HEK293 (cell line): ENCODE measurements around the gene ZBTB17.

ENCODE experiments used
- BCL11B ChIP-seq: fragments of 450-650 bp; formaldehyde crosslinking; IDR thresholded peaks from 2 replicates; pipeline ENCODE4 v1.5.1; 2016; ENCODE audit warnings: low read depth, missing biosample characterization, missing genetic modification characterization
- BCL6B ChIP-seq: fragments of 450-650 bp; formaldehyde crosslinking; IDR thresholded peaks from 2 replicates; pipeline ENCODE4 v1.5.1; 2017; ENCODE audit warnings: missing biosample characterization, missing genetic modification characterization
- CTCF ChIP-seq: fragments of 450-650 bp; formaldehyde crosslinking; IDR thresholded peaks from 2 replicates; pipeline ENCODE4 v1.5.1; 2016; ENCODE audit warnings: missing biosample characterization, missing genetic modification characterization
- KLF16 ChIP-seq: fragments of 450-650 bp; formaldehyde crosslinking; IDR thresholded peaks from 2 replicates; pipeline ENCODE4 v1.5.1; 2017; ENCODE audit warnings: missing biosample characterization, missing genetic modification characterization
- MYNN ChIP-seq: fragments of 450-650 bp; formaldehyde crosslinking; IDR thresholded peaks from 2 replicates; pipeline ENCODE4 v1.5.1; 2016; ENCODE audit warnings: missing biosample characterization, missing genetic modification characterization, borderline replicate concordance
- ZBTB10 ChIP-seq: fragments of 450-650 bp; formaldehyde crosslinking; IDR thresholded peaks from 2 replicates; pipeline ENCODE4 v1.5.1; 2016; ENCODE audit warnings: missing biosample characterization, missing genetic modification characterization
- ZBTB7A ChIP-seq: fragments of 450-650 bp; formaldehyde crosslinking; IDR thresholded peaks from 2 replicates; pipeline ENCODE4 v1.5.1; 2016; ENCODE audit warnings: low read depth, missing biosample characterization, missing genetic modification characterization
- ZBTB8A ChIP-seq: fragments of 450-650 bp; formaldehyde crosslinking; IDR thresholded peaks from 2 replicates; pipeline ENCODE4 v1.5.1; 2016; ENCODE audit warnings: missing biosample characterization, missing genetic modification characterization
- ZNF266 ChIP-seq: fragments of 450-650 bp; formaldehyde crosslinking; IDR thresholded peaks from 2 replicates; pipeline ENCODE4 v1.5.1; 2016; ENCODE audit warnings: missing biosample characterization, missing genetic modification characterization, low read depth
- ZNF488 ChIP-seq: fragments of 450-650 bp; formaldehyde crosslinking; IDR thresholded peaks from 2 replicates; pipeline ENCODE4 v1.5.1; 2016; ENCODE audit warnings: missing biosample characterization, missing genetic modification characterization
- ZNF561 ChIP-seq: fragments of 450-650 bp; IDR thresholded peaks from 2 replicates; pipeline ENCODE4 v1.5.1; 2018; ENCODE audit warnings: missing biosample characterization, missing genetic modification characterization, borderline replicate concordance
- ZNF830 ChIP-seq: fragments of 450-650 bp; IDR thresholded peaks from 2 replicates; pipeline ENCODE4 v1.5.0; 2018; ENCODE audit warnings: missing biosample characterization, missing genetic modification characterization, low read depth, mild to moderate bottlenecking, moderate library complexity
- ZNF837 ChIP-seq: fragments of 450-650 bp; formaldehyde crosslinking; IDR thresholded peaks from 2 replicates; pipeline ENCODE4 v1.5.1; 2016; ENCODE audit warnings: missing biosample characterization, missing genetic modification characterization
- ZNF843 ChIP-seq: fragments of 450-650 bp; formaldehyde crosslinking; IDR thresholded peaks from 2 replicates; pipeline ENCODE4 v1.5.1; 2016; ENCODE audit warnings: missing biosample characterization, missing genetic modification characterization

DNA sequence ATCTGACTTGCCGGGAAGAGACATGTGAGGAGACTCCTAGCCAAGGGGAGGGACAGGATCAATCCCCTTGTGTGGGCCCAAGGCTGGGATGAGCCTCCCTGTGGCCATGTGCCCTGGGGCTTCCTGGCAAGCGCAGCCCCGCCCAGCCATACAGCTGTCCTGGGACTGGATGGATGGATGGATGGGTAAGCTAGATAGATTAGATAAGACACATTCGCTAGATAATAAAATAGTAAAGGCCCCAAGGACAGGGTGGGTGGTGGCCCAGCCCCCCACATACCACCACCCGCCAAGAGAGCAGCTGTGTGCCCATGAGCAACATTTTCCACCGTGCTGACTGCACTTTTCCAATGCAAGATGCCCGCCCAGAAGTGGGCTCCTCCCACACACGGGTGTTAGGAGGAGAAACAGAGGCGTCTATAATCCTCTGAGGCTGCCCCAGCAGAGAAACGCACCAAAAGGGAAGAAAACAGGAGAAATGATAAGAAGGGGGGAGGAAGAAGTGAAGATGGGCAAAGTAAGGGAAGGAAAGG, 25.1 kb downstream of the ZBTB17 start:
- TF ChIP-seq CTCF (tag by site-specific recombination) (no peak), ZNF488 (tag by site-specific recombination) (no peak), BCL6B (tag by site-specific recombination) (no peak), ZNF837 (no peak), ZBTB8A (peak; percentile 59), ZNF830 (tag by site-specific recombination) (no peak), ZBTB7A (no peak), ZNF561 (no peak), ZBTB10 (tag by site-specific recombination) (no peak), ZNF266 (tag by site-specific recombination) (no peak), KLF16 (no peak), BCL11B (tag by site-specific recombination) (no peak), MYNN (no peak), ZNF843 (tag by site-specific recombination) (no peak)
